ENCODE data around the gene COL4A3.

- no peak for TF ChIP-seq POLR2A (IDR thresholded peaks at IDR 0.05; ENCODE audit: low read depth, low read length)
- TF ChIP-seq POLR2AphosphoS5 (IDR thresholded peaks at IDR 0.05; ENCODE audit: low read depth, low read length), result no peak
- no peak for TF ChIP-seq SPI1 (IDR thresholded peaks at IDR 0.05; ENCODE audit: low read depth, low read length)
- no peak for TF ChIP-seq POU2F2 (IDR thresholded peaks at IDR 0.05; ENCODE audit: low read depth, low read length)
- TF ChIP-seq TAF1 (IDR thresholded peaks at IDR 0.05; ENCODE audit: low read depth, low read length), result no peak
Measured at GRCh38 chr2:227340106-227340505, 175.7 kb downstream of the COL4A3 start.

All from GM12891 (cell line).